IMR-90 (cell line): ENCODE data around the gene CDC26. TPM values are rescaled to one million over a fixed set of nuclear protein-coding genes. Genes with fewer than 3 reads are reported as not detected.

ENCODE experiments used
- NFE2L2 ChIP-seq: fragments of 150-350 bp; IDR thresholded peaks from 2 replicates; pipeline ENCODE4 v1.6.1; 2016; ENCODE audit warnings: low read depth, mild to moderate bottlenecking, low read length
- USF2 ChIP-seq: fragments of 150-350 bp; IDR thresholded peaks from 2 replicates; pipeline ENCODE4 v1.6.1; 2017; ENCODE audit warnings: mild to moderate bottlenecking, antibody characterized with exemption, low read length, low read depth
- polyA plus RNA-seq, 3 experiments: library from polyadenylated mRNA; depleted of rRNA; stranded (reverse); fragments of >200 nt; gene quantifications; 2 replicates each; pipeline ENCODE4 v1.2.3, GENCODE V29; 2012; ENCODE audit warnings: low replicate concordance in 1 of 3
- total RNA-seq: library from RNA; depleted of rRNA; stranded (reverse); fragments of >200 nt; gene quantifications from 2 replicates; pipeline ENCODE4 v1.2.3, GENCODE V29; 2012

CDC26 gene
- total and polyA plus RNA-seq, 2 of the 4 experiments (the other 2 are of a cell fraction): 16.5 to 32.7 TPM

DNA sequence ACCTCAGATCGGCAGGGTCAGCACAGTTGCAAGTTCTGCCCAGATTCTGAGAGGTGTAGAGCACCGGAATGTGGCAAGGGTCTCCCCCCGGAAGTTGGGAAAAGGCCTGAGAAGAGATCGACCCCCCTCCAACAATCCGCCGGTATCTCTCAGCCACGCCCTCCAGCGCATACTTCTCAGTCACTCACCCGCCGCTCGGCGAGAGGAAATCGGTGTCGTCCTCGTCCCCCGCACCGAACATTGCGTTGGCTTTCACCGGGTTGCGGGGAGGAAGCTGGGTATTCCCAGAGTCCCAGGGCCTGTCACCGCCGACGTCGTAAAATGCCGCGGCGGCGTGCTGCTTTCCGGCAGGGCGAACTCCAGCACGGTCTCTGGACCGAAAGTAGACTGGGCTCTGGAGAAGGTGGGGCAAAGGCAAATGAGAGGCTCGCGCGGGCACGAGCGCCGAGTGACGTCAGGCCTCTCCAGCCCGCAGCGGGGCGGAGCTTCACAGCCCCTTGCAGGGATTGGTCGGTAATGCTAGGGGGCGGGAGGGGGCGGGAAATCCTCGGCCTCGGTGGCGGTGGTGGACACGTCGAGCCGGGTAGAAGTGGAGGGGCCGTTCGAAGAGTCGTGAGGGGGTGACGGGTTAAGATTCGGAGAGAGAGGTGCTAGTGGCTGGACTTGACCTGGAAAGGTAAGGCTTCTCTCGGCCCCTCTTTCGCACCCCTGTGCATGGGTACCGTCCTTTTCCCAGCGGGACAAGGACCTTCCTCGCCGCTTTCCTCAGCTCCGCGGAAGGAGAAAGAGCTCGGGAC lies 54.2 kb downstream of the CDC26 start, which contains the start of the genes FKBP15 and SLC31A1 (continued):
- TF ChIP-seq USF2: peak; percentile 78
- no peak for TF ChIP-seq NFE2L2
